ENCODE data around the gene CAPN6. TPM values are rescaled to one million over a fixed set of nuclear protein-coding genes. Genes with fewer than 3 reads are reported as not detected.

CAPN6 gene
- total RNA-seq, 1 experiment from 2014 or later, result 0.10 TPM

GRCh38 chrX:111260451-111260850 is 9.8 kb downstream of the CAPN6 start:
- Histone ChIP-seq H3K79me2 (ENCODE audit: insufficient read depth, low read length) (no peaks in the 10 kb centered on the region), H3K4me2 (ENCODE audit: low read length) (no peak overlapping the region), H2AFZ (ENCODE audit: low read depth, low read length, poor library complexity, severe bottlenecking) (no peak overlapping the region), H3K4me3 (replicated peaks in 1 of 2; ENCODE audit: low read depth in 1 of 2, low read length in 2 of 2) (no peak overlapping the region), H3K27ac (ENCODE audit: low read depth, low read length) (no peak overlapping the region), H3K4me1 (ENCODE audit: control insufficient read depth in 1 of 2, insufficient read depth in 2 of 2, low read length in 2 of 2) (0 out of 4 replicates have a peak, but pooled peaks cover 0 to under 1% of the 10 kb centered on the region in 2 experiments), H3K9me2 (ENCODE audit: insufficient read depth) (no peaks in the 10 kb centered on the region), H4K20me1 (ENCODE audit: insufficient read depth) (no peaks in the 10 kb centered on the region), H3K27me3 (ENCODE audit: insufficient read depth, low read length) (0 out of 2 replicates have a peak, but pooled peaks cover 9% of the 10 kb centered on the region), H3K9me3 (ENCODE audit: control insufficient read depth in 1 of 2, insufficient read depth in 1 of 2, low read depth in 1 of 2, low read length in 2 of 2) (no peaks in the 10 kb centered on the region), H3K36me3 (ENCODE audit: control insufficient read depth in 1 of 2, insufficient read depth in 2 of 2, low read length in 2 of 2) (no peaks in the 10 kb centered on the region), H3K9ac (ENCODE audit: low read length) (no peak overlapping the region)
- ATAC-seq (no peak), DNase-seq (ENCODE audit: low read depth, low spot score) (no peak)
- no TSS peak for BruUV-seq (replicated peaks)
- RAD21 ChIA-PET (ENCODE audit: low non-redundant PET in 1 of 2, low total read pairs in 2 of 2, uncharacterized antibody in 2 of 2, unreplicated experiment in 2 of 2), result no interaction called here
- TF ChIP-seq EGR1 (IDR thresholded peaks at IDR 0.05; ENCODE audit: low read depth) (no peak), SP1 (IDR thresholded peaks at IDR 0.05; ENCODE audit: low read depth) (no peak), SIN3A (IDR thresholded peaks at IDR 0.05; ENCODE audit: low read depth) (no peak), EZH2 (IDR thresholded peaks at IDR 0.05) (no peak), JUND (IDR thresholded peaks at IDR 0.05) (no peak), ZNF274 (IDR thresholded peaks at IDR 0.05; ENCODE audit: low read depth, low read length) (no peak), POLR2AphosphoS5 (IDR thresholded peaks at IDR 0.05; ENCODE audit: low read depth, low read length) (no peak), TCF7L2 (IDR thresholded peaks at IDR 0.05; ENCODE audit: borderline replicate concordance, extremely low read depth, insufficient read depth, insufficient read length) (no peak), CTCF (IDR thresholded peaks at IDR 0.05 in 2 of 3, conservative IDR thresholded peaks at IDR 0.05 in 1 of 3; ENCODE audit: borderline replicate concordance in 1 of 3, insufficient read depth in 1 of 3, low read depth in 2 of 3, low read length in 2 of 3) (no peak), MAX (IDR thresholded peaks at IDR 0.05) (no peak), YY1 (IDR thresholded peaks at IDR 0.05; ENCODE audit: extremely low read depth, insufficient replicate concordance, low read depth, low read length) (no peak), FOSL1 (IDR thresholded peaks at IDR 0.05; ENCODE audit: low read depth) (no peak), CEBPB (IDR thresholded peaks at IDR 0.05; ENCODE audit: low read depth) (no peak), ELF1 (IDR thresholded peaks at IDR 0.05; ENCODE audit: borderline replicate concordance, low read depth) (no peak), POLR2A (IDR thresholded peaks at IDR 0.05; ENCODE audit: borderline replicate concordance, extremely low read depth, insufficient read depth, insufficient read length) (no peak), CBX3 (IDR thresholded peaks at IDR 0.05; ENCODE audit: low read depth) (no peak)
- CTCF ChIA-PET, result no interaction called here
- intact Hi-C loops (cut with micrococcal nuclease), result no loop called here
- POLR2A ChIA-PET, result no interaction called here
